ENCODE results near the gene TRAPPC12.

DNA sequence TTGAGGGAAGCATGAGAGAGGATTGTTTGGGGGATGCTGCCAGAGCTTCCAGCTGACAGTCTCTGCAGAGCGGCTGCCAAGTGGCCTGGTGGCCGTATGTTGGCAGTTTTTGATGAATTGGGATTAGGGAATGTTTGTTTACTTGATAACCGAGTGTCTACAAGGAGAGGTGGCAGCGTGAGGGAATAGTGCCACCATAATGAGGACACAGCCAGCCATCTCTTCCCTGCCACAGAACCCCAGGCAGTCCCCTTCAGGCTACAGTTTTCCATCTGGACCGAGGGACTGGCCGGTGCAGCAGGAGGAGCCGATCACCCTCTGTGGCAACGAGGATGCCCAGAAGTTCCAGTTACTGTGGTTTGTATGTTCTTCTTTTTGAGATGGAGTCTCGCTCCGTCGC, 55.2 kb downstream of the TRAPPC12 start:
- TF ChIP-seq, protein P1, sequence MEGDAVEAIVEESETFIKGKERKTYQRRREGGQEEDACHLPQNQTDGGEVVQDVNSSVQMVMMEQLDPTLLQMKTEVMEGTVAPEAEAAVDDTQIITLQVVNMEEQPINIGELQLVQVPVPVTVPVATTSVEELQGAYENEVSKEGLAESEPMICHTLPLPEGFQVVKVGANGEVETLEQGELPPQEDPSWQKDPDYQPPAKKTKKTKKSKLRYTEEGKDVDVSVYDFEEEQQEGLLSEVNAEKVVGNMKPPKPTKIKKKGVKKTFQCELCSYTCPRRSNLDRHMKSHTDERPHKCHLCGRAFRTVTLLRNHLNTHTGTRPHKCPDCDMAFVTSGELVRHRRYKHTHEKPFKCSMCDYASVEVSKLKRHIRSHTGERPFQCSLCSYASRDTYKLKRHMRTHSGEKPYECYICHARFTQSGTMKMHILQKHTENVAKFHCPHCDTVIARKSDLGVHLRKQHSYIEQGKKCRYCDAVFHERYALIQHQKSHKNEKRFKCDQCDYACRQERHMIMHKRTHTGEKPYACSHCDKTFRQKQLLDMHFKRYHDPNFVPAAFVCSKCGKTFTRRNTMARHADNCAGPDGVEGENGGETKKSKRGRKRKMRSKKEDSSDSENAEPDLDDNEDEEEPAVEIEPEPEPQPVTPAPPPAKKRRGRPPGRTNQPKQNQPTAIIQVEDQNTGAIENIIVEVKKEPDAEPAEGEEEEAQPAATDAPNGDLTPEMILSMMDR (optimal IDR thresholded peaks at IDR 0.05 in 1 of 3, IDR thresholded peaks at IDR 0.05 in 1 of 3, conservative IDR thresholded peaks at IDR 0.05 in 1 of 3; ENCODE audit: extremely low read depth in 1 of 3, insufficient read depth in 2 of 3, low read length in 3 of 3): no peak
- no peak for TF ChIP-seq EZH2 (IDR thresholded peaks at IDR 0.05; ENCODE audit: low read length)
